Sciatic nerve (tissue), 2 donors: ENCODE data around the gene ABCG4. TPM values are rescaled to one million over a fixed set of nuclear protein-coding genes. Genes with fewer than 3 reads are reported as not detected.
"Not testable (repeated sequence)": the region's sequence is repeated elsewhere in the genome, so short reads cannot be mapped to it uniquely, and the experiment has no call there.

Experiments
- ATAC-seq: fragments of 200-7000 bp; cut with Tn5 transposase; one replicate; pipeline ENCODE4 v1.9.1; 2020; ENCODE audit warnings: mild to moderate bottlenecking, moderate library complexity
- DNase-seq: peaks from one replicate; pipeline ENCODE4 v3.0.0-alpha.2; 2020; ENCODE audit warnings: low spot score
- intact Hi-C: fragments of 100-400 bp; cut with DNase I; formaldehyde crosslinking; loops from one replicate; pipeline ENCODE4 v1.14.2; 2022
- total RNA-seq: library from RNA; stranded (reverse); fragmentation: NEBNext Ultra II Directional; extraction: Animal tissue kit (Norgen Biotek cat#: 25700); gene quantifications from one replicate; pipeline ENCODE4 v1.2.1, GENCODE V29; 2021
- donor health status: DM: no; HTN: no; CAD: no.
- donor health status: DM: no; HTN: no; CAD: no.

Gene ABCG4
- total RNA-seq, 1 donor from 2014 or later = not detected

GRCh38 chr11:119113716-119114115 is 35.1 kb upstream of the ABCG4 start:
- DNase-seq = no peak
- intact Hi-C loops = no loop called here
- no peak for ATAC-seq

GRCh38 chr11:119114351-119114750 is 34.5 kb upstream of the ABCG4 start:
- DNase-seq (no peak), ATAC-seq (no peak)
- intact Hi-C loops = no loop called here

GRCh38 chr11:119115484-119116234 is 33.2 kb upstream of the ABCG4 start:
- DNase-seq (no peak), ATAC-seq (peak; percentile 75)
- intact Hi-C loops = no loop called here

GRCh38 chr11:119116235-119116594 is 32.6 kb upstream of the ABCG4 start:
- ATAC-seq = no peak
- no peak for DNase-seq
- intact Hi-C loops = no loop called here

- intact Hi-C loops = no loop called here
- DNase-seq (no peak), ATAC-seq (no peak)
Measured at GRCh38 chr11:119116601-119117000, 32.3 kb upstream of the ABCG4 start.

GRCh38 chr11:119117004-119117706 is 31.7 kb upstream of the ABCG4 start:
- intact Hi-C loops = no loop called here
- no peak for ATAC-seq

GRCh38 chr11:119118227-119118626 is 30.6 kb upstream of the ABCG4 start:
- DNase-seq (no peak), ATAC-seq (no peak)
- intact Hi-C loops = no loop called here

More at GRCh38 chr11:119117004-119117706, 31.7 kb upstream of the ABCG4 start:
- no peak for DNase-seq

GRCh38 chr11:119118946-119119345 is 29.9 kb upstream of the ABCG4 start:
- ATAC-seq (no peak), DNase-seq (no peak)
- intact Hi-C loops = no loop called here

- DNase-seq (no peak), ATAC-seq (no peak)
- intact Hi-C loops = no loop called here
Measured at GRCh38 chr11:119120639-119121007, 28.2 kb upstream of the ABCG4 start.

- DNase-seq (peak; percentile 100), ATAC-seq (peak; percentile 100)
- intact Hi-C loops = no loop called here
Measured at GRCh38 chr11:119121008-119121810, 27.6 kb upstream of the ABCG4 start, which contains the start of gene HINFP. Gene HINFP, plus strand, starts transcription at chr11:119121580. Its CDS starts 5,365 bp downstream, at chr11:119126945.

GRCh38 chr11:119121811-119122124 is 27.1 kb upstream of the ABCG4 start:
- ATAC-seq (no peak), DNase-seq (no peak)
- intact Hi-C loops = no loop called here

GRCh38 chr11:119125821-119126220 is 23.0 kb upstream of the ABCG4 start:
- intact Hi-C loops = no loop called here
- DNase-seq (no peak), ATAC-seq (no peak)

- no peak for ATAC-seq
- intact Hi-C loops = no loop called here
- DNase-seq = no peak
Measured at GRCh38 chr11:119126675-119127268, 22.1 kb upstream of the ABCG4 start.

- DNase-seq (no peak), ATAC-seq (no peak)
- intact Hi-C loops = no loop called here
Measured at GRCh38 chr11:119130662-119131061, 18.2 kb upstream of the ABCG4 start.

- no peak for DNase-seq
- no peak for ATAC-seq
- intact Hi-C loops = no loop called here
Measured at GRCh38 chr11:119134389-119134978, 14.4 kb upstream of the ABCG4 start.

- DNase-seq, intact Hi-C loops, ATAC-seq: not testable (repeated sequence)
Measured at GRCh38 chr11:119139276-119139675, 9.6 kb upstream of the ABCG4 start.

GRCh38 chr11:119144825-119145486 is 3.9 kb upstream of the ABCG4 start:
- peak; percentile 78 for ATAC-seq
- intact Hi-C loops = no loop called here
- DNase-seq = no peak

- DNase-seq (no peak), ATAC-seq (no peak)
- intact Hi-C loops = no loop called here
Measured at GRCh38 chr11:119145551-119145950, 3.3 kb upstream of the ABCG4 start.
